GM12801 (cell line): ENCODE data around the gene TMEM147.

Source experiments
- CTCF ChIP-seq: IDR thresholded peaks from one replicate; pipeline ENCODE4 v1.5.1; 2011; ENCODE audit warnings: control low read depth; ENCODE audit not compliant: insufficient read length; ENCODE audit errors: extremely low read depth

TMEM147 gene

GRCh38 chr19:35571406-35571965 lies 26.1 kb downstream of the TMEM147 start:
- TF ChIP-seq CTCF = no peak

- TF ChIP-seq CTCF = no peak
These were observed 32.5 kb downstream of the TMEM147 start for GRCh38 chr19:35577918-35578317.

DNA sequence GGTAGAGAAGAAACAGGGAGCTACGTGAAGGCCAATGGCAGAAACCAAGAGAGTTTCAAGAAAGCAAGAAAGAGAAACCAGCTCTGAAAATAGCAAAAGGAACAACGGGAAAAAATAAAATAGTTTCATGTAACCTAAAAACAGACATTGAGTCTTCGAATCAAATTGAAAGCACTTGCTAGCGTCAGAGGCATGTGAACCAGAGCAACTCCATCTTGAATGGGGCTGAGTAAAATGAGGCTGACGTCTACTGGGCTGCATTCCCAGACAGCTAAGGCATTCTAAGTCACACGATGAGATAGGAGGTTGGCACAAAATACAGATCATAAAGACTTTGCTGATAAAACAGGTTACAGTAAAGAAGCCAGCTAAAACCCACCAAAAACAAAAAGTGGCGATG lies 33.3 kb downstream of the TMEM147 start:
- TF ChIP-seq CTCF = no peak

GRCh38 chr19:35582760-35583159 lies 37.3 kb downstream of the TMEM147 start:
- no peak for TF ChIP-seq CTCF

- TF ChIP-seq CTCF = no peak
These were observed 40.4 kb downstream of the TMEM147 start, which contains the start of gene PMIS2 for GRCh38 chr19:35585848-35586247. Gene PMIS2, plus strand, starts transcription at chr19:35586173. Its CDS starts 87 bp downstream, at chr19:35586260.

- TF ChIP-seq CTCF = no peak
These were observed 41.9 kb downstream of the TMEM147 start for GRCh38 chr19:35587321-35587720.

GRCh38 chr19:35590875-35591274 lies 45.4 kb downstream of the TMEM147 start:
- no peak for TF ChIP-seq CTCF
